HepG2 (cell line): ENCODE results near the gene NRL. TPM values are rescaled to one million over a fixed set of nuclear protein-coding genes. Genes with fewer than 3 reads are reported as not detected.

Source experiments
- ARID5B ChIP-seq: IDR thresholded peaks from 2 replicates; pipeline ENCODE4 v1.4.0; 2020; ENCODE audit warnings: mild to moderate bottlenecking, missing genetic modification reagents
- CENPBD1 ChIP-seq: sonication (generic); formaldehyde crosslinking; IDR thresholded peaks from 2 replicates; pipeline ENCODE4 v1.8.0; 2022; ENCODE audit warnings: missing genetic modification reagents, low read depth, mild to moderate bottlenecking, borderline replicate concordance
- EED ChIP-seq: sonication (generic); formaldehyde crosslinking; IDR thresholded peaks from 2 replicates; pipeline ENCODE4 v1.5.0; 2020; ENCODE audit warnings: mild to moderate bottlenecking, missing genetic modification reagents
- HES4 ChIP-seq: sonication (generic); formaldehyde crosslinking; IDR thresholded peaks from 2 replicates; pipeline ENCODE4 v1.9.0; 2021; ENCODE audit warnings: mild to moderate bottlenecking, missing genetic modification reagents, borderline replicate concordance
- NR2C2 ChIP-seq: sonication (generic); formaldehyde crosslinking; IDR thresholded peaks from 2 replicates; pipeline ENCODE4 v1.4.0; 2020; ENCODE audit warnings: missing genetic modification reagents, mild to moderate bottlenecking, moderate library complexity, borderline replicate concordance
- NRL ChIP-seq: sonication (generic); formaldehyde crosslinking; IDR thresholded peaks from 2 replicates; pipeline ENCODE4 v1.5.0; 2020; ENCODE audit warnings: missing genetic modification reagents, mild to moderate bottlenecking, moderate library complexity, borderline replicate concordance
- POLR2AphosphoS5 ChIP-seq: IDR thresholded peaks from 2 replicates; pipeline ENCODE4 v1.6.1; 2012; ENCODE audit warnings: low read depth, low read length
- RBM22 ChIP-seq: fragments of 200-400 bp; formaldehyde crosslinking; optimal IDR thresholded peaks from 2 replicates; pipeline ENCODE3; 2017; ENCODE audit warnings: mild to moderate bottlenecking, low read length, moderate library complexity
- SAFB2 ChIP-seq: sonication (generic); formaldehyde crosslinking; IDR thresholded peaks from 2 replicates; pipeline ENCODE4 v1.5.1; 2020; ENCODE audit warnings: missing genetic modification reagents, low read depth, mild to moderate bottlenecking, borderline replicate concordance
- SNAI1 ChIP-seq: sonication (generic); formaldehyde crosslinking; IDR thresholded peaks from 2 replicates; pipeline ENCODE4 v1.5.0; 2020; ENCODE audit warnings: mild to moderate bottlenecking, missing genetic modification reagents, borderline replicate concordance
- SP4 ChIP-seq: sonication (generic); formaldehyde crosslinking; IDR thresholded peaks from 2 replicates; pipeline ENCODE4 v1.8.1; 2023; ENCODE audit warnings: mild to moderate bottlenecking, missing genetic modification reagents
- SPEN ChIP-seq: sonication (generic); formaldehyde crosslinking; IDR thresholded peaks from 2 replicates; pipeline ENCODE4 v1.5.1; 2020; ENCODE audit warnings: low read depth, mild to moderate bottlenecking, missing genetic modification reagents
- ZNF20 ChIP-seq: sonication (generic); formaldehyde crosslinking; IDR thresholded peaks from 2 replicates; pipeline ENCODE4 v1.4.0; 2020; ENCODE audit warnings: mild to moderate bottlenecking, moderate library complexity, missing genetic modification reagents
- ZNF205 ChIP-seq: IDR thresholded peaks from 2 replicates; pipeline ENCODE4 v1.6.1; 2018; ENCODE audit warnings: missing biosample characterization, missing genetic modification reagents
- ZNF382 ChIP-seq: sonication (generic); formaldehyde crosslinking; IDR thresholded peaks from 2 replicates; pipeline ENCODE4 v1.5.0; 2020; ENCODE audit warnings: missing genetic modification reagents, mild to moderate bottlenecking, borderline replicate concordance
- ZNF484 ChIP-seq: sonication (generic); formaldehyde crosslinking; IDR thresholded peaks from 2 replicates; pipeline ENCODE4 v1.5.1; 2020; ENCODE audit warnings: mild to moderate bottlenecking, low read depth, missing genetic modification reagents, borderline replicate concordance
- ZNF761 ChIP-seq: sonication (generic); formaldehyde crosslinking; conservative IDR thresholded peaks from 2 replicates; pipeline ENCODE4 v1.4.0; 2020; ENCODE audit warnings: mild to moderate bottlenecking, missing genetic modification reagents
- ZNF776 ChIP-seq: sonication (generic); formaldehyde crosslinking; IDR thresholded peaks from 2 replicates; pipeline ENCODE4 v1.4.0; 2020; ENCODE audit warnings: mild to moderate bottlenecking, missing genetic modification reagents
- ZSCAN25 ChIP-seq: sonication (generic); formaldehyde crosslinking; IDR thresholded peaks from 2 replicates; pipeline ENCODE4 v1.8.0; 2022; ENCODE audit warnings: mild to moderate bottlenecking, missing genetic modification reagents
- ZUFSP ChIP-seq: sonication (generic); formaldehyde crosslinking; IDR thresholded peaks from 2 replicates; pipeline ENCODE4 v1.9.0; 2021; ENCODE audit warnings: missing genetic modification reagents, mild to moderate bottlenecking, borderline replicate concordance
- polyA plus RNA-seq, 8 experiments: library from polyadenylated mRNA; depleted of rRNA in 3 of 8; stranded (reverse) in 7 of 8; unstranded in 1 of 8; fragments of >200 nt; fragmentation: Illumina TruSeq in 4 of 8; extraction: Trizol in 4 of 8; gene quantifications; 2 replicates each; pipeline versions ENCODE4 v1.2.1 to v1.2.3, GENCODE V29; 2011 to 2016; ENCODE audit warnings: low read depth in 4 of 8, missing spikeins in 1 of 8, mixed read lengths in 1 of 8; ENCODE audit not compliant: insufficient read depth in 1 of 8
- total RNA-seq, 5 experiments: library from RNA; depleted of rRNA; stranded (reverse); fragments of >200 nt; fragmentation: Illumina TruSeq; extraction: Trizol; gene quantifications; 2 replicates each; pipeline ENCODE4 v1.2.3, GENCODE V29; 2016; ENCODE audit warnings: low read depth in 1 of 5
- TF ChIP-seq, protein P1 (sequence below): sonication (generic); formaldehyde crosslinking; IDR thresholded peaks from 2 replicates; pipeline ENCODE4 v1.5.1; 2020; ENCODE audit warnings: missing genetic modification reagents, mild to moderate bottlenecking, borderline replicate concordance

Gene NRL
- total and polyA plus RNA-seq, 2 of the 13 experiments (the other 11 are each of a cell fraction or from before 2014, with no cell fraction given), result 2.5 to 4.7 TPM

- TF ChIP-seq CENPBD1 (CRISPR knock-in tag) (no peak), SAFB2 (CRISPR knock-in tag) (no peak), EED (no peak), SNAI1 (CRISPR knock-in tag) (no peak), ZNF20 (no peak), ZNF382 (CRISPR knock-in tag) (no peak), RBM22 (peak; percentile 80), ZSCAN25 (CRISPR knock-in tag) (no peak), ZNF761 (0 out of 2 replicates have a peak, but pooled peaks have one; percentile 43), HES4 (CRISPR knock-in tag) (no peak), ZNF205 (CRISPR knock-in tag) (no peak), ZNF776 (0 out of 2 replicates have a peak, but pooled peaks have one; percentile 34), NRL (CRISPR knock-in tag) (peak; percentile 33; the same call in 1 of the 2 replicates), SP4 (CRISPR knock-in tag) (no peak), POLR2AphosphoS5 (peak; percentile 37; the same call in 1 of the 2 replicates), NR2C2 (peak; percentile 9; the same call in 1 of the 2 replicates), ZUFSP (CRISPR knock-in tag) (no peak), ARID5B (no peak), SPEN (no peak), ZNF484 (no peak)
- TF ChIP-seq, protein P1, sequence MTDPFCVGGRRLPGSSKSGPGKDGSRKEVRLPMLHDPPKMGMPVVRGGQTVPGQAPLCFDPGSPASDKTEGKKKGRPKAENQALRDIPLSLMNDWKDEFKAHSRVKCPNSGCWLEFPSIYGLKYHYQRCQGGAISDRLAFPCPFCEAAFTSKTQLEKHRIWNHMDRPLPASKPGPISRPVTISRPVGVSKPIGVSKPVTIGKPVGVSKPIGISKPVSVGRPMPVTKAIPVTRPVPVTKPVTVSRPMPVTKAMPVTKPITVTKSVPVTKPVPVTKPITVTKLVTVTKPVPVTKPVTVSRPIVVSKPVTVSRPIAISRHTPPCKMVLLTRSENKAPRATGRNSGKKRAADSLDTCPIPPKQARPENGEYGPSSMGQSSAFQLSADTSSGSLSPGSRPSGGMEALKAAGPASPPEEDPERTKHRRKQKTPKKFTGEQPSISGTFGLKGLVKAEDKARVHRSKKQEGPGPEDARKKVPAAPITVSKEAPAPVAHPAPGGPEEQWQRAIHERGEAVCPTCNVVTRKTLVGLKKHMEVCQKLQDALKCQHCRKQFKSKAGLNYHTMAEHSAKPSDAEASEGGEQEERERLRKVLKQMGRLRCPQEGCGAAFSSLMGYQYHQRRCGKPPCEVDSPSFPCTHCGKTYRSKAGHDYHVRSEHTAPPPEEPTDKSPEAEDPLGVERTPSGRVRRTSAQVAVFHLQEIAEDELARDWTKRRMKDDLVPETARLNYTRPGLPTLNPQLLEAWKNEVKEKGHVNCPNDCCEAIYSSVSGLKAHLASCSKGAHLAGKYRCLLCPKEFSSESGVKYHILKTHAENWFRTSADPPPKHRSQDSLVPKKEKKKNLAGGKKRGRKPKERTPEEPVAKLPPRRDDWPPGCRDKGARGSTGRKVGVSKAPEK (CRISPR knock-in tag), result no peak
These were observed 11.3 kb downstream of the NRL start (continued) for GRCh38 chr14:24103451-24103850.
